Glomerular endothelial cell (primary cell): ENCODE data around the gene CHST11. TPM values are rescaled to one million over a fixed set of nuclear protein-coding genes. Genes with fewer than 3 reads are reported as not detected.
"Not testable (repeated sequence)": the region's sequence is repeated elsewhere in the genome, so short reads cannot be mapped to it uniquely, and the experiment has no call there.

Experiments
- DNase-seq: peaks from one replicate; pipeline ENCODE4 v3.0.0-alpha.2; 2011; ENCODE audit warnings: low read depth, low spot score; ENCODE audit errors: extremely low read depth
- total RNA-seq: library from RNA; depleted of rRNA; stranded (reverse); fragments of >200 nt; gene quantifications from 2 replicates; pipeline ENCODE4 v1.2.3, GENCODE V29; 2015

CHST11 gene
- total RNA-seq, 1 donor from 2014 or later: 33.9 TPM

DNA sequence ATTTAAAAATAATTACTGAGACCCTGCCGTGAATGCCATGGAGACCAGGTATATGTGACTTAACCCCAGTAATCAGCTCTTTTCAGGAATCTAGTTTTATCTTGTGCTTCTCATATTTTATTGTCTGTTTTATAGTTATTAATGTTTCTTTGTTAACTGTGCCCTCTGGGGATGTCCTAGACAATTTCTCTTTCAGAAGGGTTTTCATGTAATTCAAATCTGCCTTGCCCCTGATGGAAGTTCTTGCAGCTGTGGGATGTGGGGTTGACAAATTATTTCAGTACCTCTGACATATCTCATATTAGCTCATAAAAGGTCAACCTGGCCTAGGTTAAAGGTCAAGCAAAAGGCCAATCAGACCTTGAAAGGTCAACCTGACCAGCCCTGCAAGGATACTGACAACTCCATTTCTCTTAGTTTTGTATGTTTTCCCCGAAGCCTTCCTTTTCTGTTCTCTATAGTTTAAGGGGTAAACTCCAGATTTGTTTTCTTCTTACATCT is 319.0 kb downstream of the CHST11 start:
- no peak for DNase-seq

DNA sequence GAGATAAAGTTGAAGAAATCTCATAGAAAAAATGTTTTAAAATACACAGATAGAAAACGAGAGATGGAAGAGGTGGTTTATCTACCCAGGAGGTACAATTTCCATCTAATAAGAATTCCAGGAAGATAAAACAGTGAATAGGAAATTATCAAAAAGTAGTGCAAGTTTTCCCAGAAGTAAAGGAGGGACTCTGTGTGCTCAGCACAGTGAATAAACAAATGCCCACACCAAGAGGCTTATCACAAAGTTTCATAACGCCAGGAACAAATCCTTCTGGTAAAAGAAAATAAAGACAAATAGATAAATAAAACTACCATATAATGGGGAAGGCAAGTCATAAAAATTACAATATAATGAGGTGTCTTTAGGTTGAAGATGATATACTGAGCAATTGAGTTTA is 322.4 kb downstream of the CHST11 start:
- DNase-seq: no peak

DNA sequence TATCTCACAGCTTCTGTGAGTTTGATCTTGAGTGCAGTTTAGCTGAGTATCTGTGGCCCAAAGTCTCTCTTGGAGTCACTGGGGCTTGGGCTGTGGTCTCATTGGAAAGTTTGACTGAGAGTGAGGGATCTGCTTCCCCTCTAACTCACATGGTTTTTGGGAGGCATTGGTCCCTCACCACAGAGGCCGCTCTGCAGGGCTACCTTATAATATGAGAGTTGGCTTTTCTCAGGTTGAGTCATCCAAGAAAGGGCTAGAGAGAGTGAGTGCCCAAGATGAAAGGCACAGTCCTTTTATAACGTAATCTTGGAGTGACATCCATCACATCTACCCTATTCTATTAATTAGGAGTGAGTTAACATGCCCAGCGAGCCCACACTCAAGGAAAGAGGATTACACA is 325.5 kb downstream of the CHST11 start:
- no peak for DNase-seq

DNA sequence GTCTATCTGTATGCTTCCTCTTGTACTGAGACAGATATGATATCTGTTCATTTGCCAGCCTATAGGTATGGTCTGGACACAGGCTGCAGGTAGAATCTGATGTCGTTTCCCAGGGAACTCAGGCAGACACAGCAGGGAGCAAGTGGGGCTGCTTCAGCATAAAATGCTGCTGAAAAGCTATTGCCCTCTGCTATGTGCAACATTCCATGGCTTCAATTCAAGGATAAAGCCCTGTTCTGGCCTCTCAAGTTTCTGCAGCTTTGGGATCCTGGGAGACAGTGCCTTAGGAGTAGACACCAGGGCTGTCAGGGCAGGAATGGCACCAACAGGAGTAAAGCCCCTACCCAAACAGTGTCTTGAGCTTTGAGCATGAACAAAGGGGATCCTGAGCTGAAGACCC is 327.8 kb downstream of the CHST11 start:
- no peak for DNase-seq

DNA sequence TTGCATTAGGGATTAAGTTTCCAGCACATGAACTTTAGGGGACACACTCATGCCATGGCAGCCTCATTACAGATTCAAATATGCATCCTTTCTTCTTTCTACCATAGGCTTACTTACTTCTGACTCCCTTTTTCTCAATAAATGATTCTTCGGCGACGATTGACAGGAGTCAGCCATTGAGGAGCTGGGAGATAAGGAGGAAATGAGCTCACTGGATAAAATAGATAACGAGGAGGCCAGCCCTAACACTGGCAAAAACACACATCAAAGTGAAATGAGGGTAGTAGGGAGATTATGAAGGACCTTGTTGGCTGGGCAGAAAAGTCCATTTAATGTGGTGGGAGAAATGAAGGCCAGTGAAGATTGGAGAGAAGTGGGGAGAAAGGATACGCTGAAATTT is 329.1 kb downstream of the CHST11 start:
- no peak for DNase-seq

DNA sequence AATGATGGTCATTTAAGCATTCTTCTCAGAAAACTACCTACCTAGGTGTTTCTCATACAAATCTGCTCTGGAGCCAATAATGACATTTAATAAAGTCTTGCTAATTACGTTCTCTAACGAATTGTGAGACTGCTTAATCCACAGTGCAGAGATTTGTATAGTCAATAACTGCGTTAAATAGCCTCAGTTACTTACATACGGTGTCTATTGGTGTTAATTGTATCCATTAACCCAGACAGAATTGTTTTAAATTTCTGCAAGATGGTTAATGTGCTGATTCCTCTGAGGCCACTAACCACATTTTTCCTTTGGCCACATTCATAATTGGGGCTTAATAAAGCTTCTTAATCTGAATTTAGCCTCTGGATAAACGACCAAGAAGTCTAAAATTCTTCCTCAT is 329.6 kb downstream of the CHST11 start:
- DNase-seq: no peak

DNA sequence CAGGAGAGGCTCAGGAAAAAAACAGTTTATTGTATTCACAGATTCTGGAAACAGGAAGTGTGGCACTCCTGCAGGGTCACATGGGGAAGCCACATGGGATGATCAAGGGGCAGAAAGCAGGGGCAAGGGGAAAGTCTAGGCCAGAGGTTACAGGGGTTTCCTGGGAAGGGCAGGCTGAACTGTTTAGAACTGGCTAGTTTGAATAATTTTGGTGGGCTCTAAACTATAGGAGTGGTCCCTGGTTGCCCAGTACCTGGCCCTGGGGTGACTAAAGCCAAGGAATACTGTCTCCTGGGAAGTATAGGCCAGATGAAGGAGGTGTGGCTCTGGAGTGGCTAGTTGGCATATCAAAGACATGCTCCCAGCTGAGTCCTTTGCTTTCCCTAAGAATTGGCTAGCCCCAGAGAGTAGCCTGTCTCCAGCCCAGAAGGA is 332.1 kb downstream of the CHST11 start:
- DNase-seq: no peak

DNA sequence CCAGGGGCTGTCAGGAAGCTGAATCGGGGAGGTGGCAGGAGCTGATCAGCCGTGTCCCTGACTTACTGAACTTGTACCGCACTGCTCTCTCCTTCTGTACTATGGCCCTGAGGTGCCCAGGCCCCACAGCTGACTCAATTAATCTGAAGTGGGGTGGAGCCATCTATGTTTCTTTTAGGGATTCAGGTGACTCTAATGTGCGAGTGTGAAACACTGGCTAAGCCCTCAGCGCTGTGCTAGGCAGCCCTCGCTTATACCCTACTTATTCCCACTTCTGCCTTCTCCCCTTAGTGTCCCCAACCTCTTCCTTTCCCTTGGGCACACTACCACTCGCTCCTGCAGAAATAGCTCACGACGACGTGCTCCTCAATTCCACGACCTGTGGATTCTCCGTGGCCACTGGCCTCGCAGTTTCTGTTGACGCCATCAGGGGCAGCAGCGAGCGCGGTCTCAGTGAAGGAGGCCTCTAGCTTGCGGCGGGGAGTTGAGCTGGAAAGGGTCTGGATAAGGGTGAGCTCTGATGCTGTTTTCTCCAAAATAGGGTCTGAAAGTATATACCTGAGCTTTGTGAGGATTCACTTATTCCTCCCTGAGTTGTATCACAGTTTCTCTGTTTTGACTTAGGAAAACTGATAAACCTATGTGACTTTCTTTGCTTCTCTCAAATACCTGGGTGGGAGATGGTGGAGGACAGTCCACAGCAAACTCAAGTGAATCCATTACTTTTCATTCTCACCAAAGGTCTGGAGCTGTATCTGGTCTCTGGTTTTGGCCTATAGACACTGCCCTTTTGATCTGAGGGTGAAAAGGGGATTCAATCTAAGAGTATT is 333.8 kb downstream of the CHST11 start:
- no peak for DNase-seq

DNA sequence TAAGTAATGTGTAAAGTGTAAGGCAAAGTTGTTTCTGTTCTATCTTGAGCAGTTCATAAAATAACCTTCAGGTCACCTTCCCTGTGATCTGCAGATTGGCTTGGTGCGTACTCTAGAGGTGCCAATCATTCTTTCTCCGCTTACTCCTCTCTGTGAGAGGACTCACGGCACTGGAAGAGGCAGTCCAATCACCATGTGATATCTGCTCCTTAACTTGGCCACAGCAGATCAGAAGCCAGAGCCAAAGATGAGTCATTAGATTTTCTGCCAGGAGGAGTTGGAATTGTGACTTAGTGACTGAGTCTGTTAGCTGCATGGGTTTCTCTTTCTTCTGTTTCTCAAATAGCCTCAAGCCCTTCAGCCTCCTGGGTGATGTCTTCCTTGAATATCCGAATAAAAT is 335.8 kb downstream of the CHST11 start:
- no peak for DNase-seq

DNA sequence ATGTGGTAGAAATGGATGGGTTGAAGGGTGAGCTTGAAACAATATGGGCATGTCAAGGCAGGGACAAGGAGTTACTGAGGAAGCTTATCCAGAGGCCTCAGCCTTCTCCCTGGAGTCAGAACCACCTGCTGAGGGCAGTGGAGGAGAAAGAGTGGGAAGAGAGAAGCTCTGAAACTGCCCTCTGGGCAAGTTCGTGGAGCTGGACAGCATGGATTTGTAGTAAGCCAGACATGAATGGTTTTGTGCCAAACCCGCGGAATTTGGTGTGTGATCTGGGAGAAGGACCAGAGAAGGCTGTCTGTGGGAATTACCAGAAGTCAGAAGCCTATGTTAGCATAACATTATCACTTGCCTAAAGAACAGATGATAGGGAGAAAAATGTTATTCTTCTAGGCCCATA is 336.5 kb downstream of the CHST11 start:
- no peak for DNase-seq

DNA sequence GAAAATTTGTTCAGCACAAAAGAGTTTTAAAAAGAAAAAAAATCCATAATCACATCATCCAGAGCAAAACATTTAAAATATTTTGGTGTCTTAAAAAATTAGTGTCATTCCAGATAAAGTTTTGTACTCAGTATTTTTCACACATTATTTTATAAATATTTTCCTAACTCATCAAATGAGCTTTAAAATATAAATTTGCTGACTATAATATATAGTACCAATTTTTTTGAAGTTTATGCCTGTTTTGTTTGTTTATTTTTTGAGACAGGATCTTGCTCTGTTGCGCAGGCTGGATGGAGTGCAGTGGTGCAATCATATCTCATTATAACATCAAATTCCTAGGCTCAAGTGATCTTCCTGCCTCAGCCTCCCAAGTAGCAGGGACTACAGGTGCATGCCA is 337.2 kb downstream of the CHST11 start:
- no peak for DNase-seq

DNA sequence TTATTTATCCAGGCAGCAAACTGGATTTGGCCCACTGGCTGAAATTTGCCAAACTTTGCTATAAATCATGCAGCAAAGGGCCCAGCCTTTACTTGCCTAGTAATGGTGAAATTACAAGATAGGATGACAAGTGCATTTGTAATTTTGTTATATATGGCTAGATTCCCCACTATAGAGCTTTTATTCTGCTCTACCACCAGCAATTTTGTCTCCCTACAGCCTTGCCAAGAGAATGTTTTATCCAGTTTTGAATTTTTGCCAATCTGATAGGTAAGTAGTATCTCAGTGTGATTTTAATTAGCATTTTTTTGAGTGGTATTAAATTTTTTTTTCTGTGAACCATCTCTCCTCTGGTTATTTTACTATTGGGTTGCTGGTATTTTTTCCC is 339.7 kb downstream of the CHST11 start:
- no peak for DNase-seq

DNA sequence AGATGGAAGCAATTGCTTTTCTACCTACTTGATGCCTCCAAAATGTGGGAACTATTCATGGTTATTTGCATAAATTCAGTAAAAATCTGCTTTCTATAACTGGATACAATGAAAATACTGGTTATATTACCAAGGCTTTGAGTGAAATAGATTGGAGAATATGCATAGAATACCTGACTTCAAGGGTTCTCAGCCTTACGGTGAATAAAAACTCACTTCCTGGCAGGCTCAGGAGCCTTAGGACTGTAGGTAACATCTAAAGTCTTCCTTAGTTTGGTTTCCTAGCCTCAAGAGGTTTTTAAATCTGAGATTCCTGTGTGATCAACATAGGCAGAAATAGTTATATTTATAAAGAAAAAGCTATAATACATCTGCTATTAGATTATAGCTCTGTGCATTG is 342.7 kb downstream of the CHST11 start:
- no peak for DNase-seq

DNA sequence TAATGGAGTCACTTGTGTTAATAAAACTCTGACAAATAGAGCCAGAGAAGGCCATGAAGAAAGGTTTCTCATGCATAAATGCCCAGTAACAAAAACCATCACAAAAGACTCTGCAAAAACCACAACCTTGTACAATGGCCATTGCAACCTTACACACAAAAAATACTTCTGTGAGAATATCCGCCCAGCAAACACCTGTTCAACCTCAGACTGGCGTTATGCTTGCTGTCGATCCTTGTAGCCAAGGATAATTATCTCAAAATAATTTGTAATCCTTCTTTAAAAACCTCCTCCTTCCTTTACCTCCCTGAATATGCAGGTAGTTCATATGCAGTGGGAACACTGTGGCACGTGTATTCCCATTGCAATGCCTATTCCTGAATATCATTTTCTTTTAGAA is 344.3 kb downstream of the CHST11 start:
- DNase-seq: no peak

DNA sequence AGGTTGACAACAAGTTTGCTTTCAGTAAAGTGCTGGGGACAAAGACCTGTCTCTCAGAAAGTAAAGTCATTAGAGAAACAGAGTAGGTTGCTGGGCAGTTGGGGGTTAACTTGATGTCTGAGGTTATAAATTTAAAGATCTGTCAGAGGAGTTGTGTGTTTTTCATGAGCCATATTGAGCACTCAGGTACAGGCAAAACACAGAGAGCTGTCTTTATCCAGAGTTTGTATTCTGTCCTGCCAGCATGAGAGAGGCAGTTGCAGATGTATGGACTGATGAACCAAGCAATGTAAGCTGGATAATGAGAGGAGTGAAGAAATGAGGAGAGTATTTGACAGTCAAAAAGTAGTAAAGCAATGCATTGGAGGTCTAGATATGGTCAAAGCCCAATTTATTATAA is 344.7 kb downstream of the CHST11 start:
- DNase-seq: no peak

DNA sequence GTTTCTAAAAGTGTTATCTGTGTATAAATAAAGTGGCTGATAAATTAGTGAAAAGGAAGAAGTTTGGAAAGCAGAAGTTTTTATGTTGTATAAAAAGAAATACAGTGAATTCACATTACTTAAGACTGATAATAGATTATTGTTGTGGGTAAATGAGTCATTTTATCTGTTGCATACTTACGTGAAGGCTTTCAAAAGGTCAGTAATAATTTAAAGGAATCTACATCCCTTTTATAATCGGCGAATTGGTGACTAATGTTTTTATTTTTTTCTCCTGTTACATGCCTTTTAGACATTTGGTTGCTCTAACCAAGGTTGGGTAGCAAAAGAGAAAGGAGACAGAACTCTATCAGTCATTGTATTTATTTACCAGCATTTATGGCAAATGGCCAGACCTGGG is 345.5 kb downstream of the CHST11 start:
- no peak for DNase-seq

DNA sequence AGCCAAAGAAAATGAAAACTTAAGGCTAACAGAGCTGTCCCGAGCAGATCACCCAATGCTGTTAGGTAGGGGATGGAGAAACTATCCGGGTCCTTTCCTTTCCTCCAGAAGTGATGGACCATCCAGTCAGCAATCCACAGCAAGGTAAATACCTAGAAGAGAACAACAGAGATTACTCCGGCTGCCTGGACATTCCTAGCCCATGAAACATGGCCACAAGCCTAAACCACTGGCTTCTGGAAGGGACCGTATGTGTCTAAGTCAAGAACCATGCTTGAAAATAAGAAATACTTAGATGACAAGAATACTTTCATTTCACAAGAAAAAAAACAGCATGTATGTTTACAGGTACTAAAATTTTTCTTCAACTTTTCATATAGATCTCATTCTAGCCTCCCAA is 348.4 kb downstream of the CHST11 start:
- no peak for DNase-seq

DNA sequence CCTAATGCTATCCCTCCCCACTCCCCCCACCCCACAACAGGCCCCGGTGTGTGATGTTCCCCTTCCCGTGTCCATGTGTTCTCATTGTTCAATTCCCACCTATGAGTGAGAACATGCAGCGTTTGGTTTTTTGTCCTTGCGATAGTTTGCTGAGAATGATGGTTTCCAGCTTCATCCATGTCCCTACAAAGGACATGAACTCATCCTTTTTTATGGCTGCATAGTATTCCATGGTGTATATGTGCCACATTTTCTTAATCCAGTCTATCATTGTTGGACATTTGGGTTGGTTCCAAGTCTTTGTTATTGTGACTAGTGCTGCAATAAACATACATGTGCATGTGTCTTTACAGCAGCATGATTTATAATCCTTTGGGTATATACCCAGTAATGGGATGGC is 349.4 kb downstream of the CHST11 start:
- DNase-seq: not testable (repeated sequence)

DNA sequence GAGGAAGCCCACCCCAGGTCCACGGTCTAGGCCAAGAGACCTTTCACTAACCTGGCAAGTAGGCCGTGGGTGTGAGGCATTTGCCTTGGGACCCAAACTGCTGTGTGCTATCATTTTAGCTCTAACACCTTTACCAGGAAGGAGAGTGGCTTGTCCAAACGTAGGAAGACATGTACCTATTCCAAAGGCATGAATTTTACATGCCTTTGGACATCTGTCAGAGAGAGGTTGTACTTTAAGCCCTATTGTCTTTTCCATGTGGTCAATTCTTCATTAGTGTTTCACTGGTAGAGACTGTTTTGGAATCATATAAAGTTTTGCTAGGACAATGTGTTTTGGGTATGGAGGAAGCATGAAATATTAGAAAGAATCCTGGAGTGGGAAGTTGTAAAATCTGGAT is 352.5 kb downstream of the CHST11 start:
- DNase-seq: no peak

DNA sequence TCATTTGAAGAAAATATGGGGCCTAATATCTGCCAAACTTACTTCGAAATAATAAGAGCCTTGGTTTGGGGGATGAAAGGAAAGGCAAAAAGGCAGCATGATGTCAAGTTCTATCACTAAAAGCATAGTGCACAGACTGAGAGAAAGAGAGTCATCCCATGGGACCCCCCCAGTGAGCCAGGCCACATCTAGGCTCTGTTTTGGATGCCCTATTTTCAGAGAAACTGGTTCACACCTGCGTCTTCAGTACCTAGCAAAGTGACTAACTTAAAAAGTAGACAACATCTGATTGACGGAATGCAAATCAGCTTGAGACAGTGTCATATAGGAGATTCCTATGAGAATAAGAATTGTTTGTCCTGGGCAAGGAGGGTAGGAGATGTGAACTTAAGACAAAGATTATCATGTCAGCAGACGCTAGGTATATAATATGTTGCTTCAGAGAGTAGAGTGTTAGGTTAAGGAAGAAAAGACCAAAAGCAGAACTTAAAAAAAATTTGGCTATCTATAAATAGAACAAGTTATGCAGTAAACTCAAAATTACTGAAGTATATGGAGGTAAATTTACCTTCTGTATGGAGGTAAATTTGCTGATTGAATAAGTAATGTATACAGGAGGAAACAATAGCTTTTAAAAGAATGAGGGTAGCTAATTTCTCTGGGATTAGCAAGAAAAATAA is 353.1 kb downstream of the CHST11 start:
- DNase-seq: no peak
